ENCODE results near the gene HOXB6.
A peak's percentile ranks its signal among the peaks of the same experiment; 100 is the strongest.

The HOXB6 gene

GRCh38 chr17:48604770-48605329, at the start of gene HOXB6:
Gene HOXB6 (minus strand): TSS chr17:48604986. CDS start chr17:48598150, 6,836 bp downstream.
- no peak for DNase-seq

GRCh38 chr17:48649741-48650140, 45.0 kb upstream of the HOXB6 start:
- no peak for DNase-seq

GRCh38 chr17:48647963-48648245, 43.1 kb upstream of the HOXB6 start:
- DNase-seq, result no peak

GRCh38 chr17:48647103-48647962, 42.5 kb upstream of the HOXB6 start:
- no peak for DNase-seq

GRCh38 chr17:48646183-48647102, 41.7 kb upstream of the HOXB6 start:
- peak; percentile 30 for DNase-seq

GRCh38 chr17:48645639-48646182, 40.9 kb upstream of the HOXB6 start:
- DNase-seq, result no peak

GRCh38 chr17:48644910-48645557, 40.2 kb upstream of the HOXB6 start:
- no peak for DNase-seq

- DNase-seq, result no peak
Observed at GRCh38 chr17:48644159-48644558, 39.4 kb upstream of the HOXB6 start.

- no peak for DNase-seq
Observed at GRCh38 chr17:48643697-48644012, 38.9 kb upstream of the HOXB6 start.

GRCh38 chr17:48642843-48643696, 38.3 kb upstream of the HOXB6 start:
- DNase-seq, result no peak

- no peak for DNase-seq
Observed at GRCh38 chr17:48642059-48642842, 37.5 kb upstream of the HOXB6 start.

- no peak for DNase-seq
Observed at GRCh38 chr17:48641541-48642058, 36.8 kb upstream of the HOXB6 start.

GRCh38 chr17:48640858-48641180, 36.0 kb upstream of the HOXB6 start:
- DNase-seq, result no peak

GRCh38 chr17:48639982-48640857, 35.4 kb upstream of the HOXB6 start:
- DNase-seq, result no peak

GRCh38 chr17:48639136-48639535, 34.4 kb upstream of the HOXB6 start:
- no peak for DNase-seq

- DNase-seq, result peak; percentile 82
Observed at GRCh38 chr17:48637323-48638260, 32.8 kb upstream of the HOXB6 start.

GRCh38 chr17:48636177-48637018, 31.6 kb upstream of the HOXB6 start:
- DNase-seq, result peak; percentile 77
